ENCODE measurements around the gene IQCM.

IQCM gene

GRCh38 chr4:149306537-149306936 lies 509.1 kb downstream of the IQCM start:
- no peaks in the 10 kb centered on the region for H4K20me1 ChIP-seq (ENCODE audit: insufficient read depth, low read length, poor library complexity, severe bottlenecking)
- no peaks in the 10 kb centered on the region for H3K27me3 ChIP-seq (ENCODE audit: insufficient read depth, low read length, poor library complexity, severe bottlenecking)
- H3F3A ChIP-seq (ENCODE audit: low read depth), result no peaks in the 10 kb centered on the region
- H3K9me3 ChIP-seq (ENCODE audit: insufficient read depth, low read depth, low read length), result no peaks in the 10 kb centered on the region
- H2AFZ ChIP-seq (ENCODE audit: low read length), result no peak overlapping the region
- TF ChIP-seq CTCF (conservative IDR thresholded peaks at IDR 0.05; ENCODE audit: low read length) (no peak), EZH2phosphoT487 (IDR thresholded peaks at IDR 0.05; ENCODE audit: borderline replicate concordance) (no peak)
- H3K4me3 ChIP-seq (ENCODE audit: low read length, poor library complexity, severe bottlenecking), result no peak overlapping the region
- H3K9me2 ChIP-seq (replicated peaks; ENCODE audit: low read depth, low read length), result no peaks in the 10 kb centered on the region
- H3K36me3 ChIP-seq (ENCODE audit: insufficient read depth, low read length), result no peaks in the 10 kb centered on the region
- H3K4me2 ChIP-seq (ENCODE audit: low read depth, low read length, poor library complexity, severe bottlenecking), result no peak overlapping the region
- no peaks in the 10 kb centered on the region for H3K79me2 ChIP-seq (ENCODE audit: insufficient read depth, low read length)
- H3K4me1 ChIP-seq (ENCODE audit: insufficient read depth, low read length, poor library complexity, severe bottlenecking), result no peaks in the 10 kb centered on the region
- H3K9ac ChIP-seq (ENCODE audit: low read depth, low read length, poor library complexity, severe bottlenecking), result no peak overlapping the region

Measured in Loucy (cell line).